ENCODE data around the gene C14orf180.

- TF ChIP-seq CTCF (IDR thresholded peaks at IDR 0.05) (no peak), POLR2A (IDR thresholded peaks at IDR 0.05) (no peak)
Measured at GRCh38 chr14:104550340-104550860, 29.2 kb upstream of the C14orf180 start.
